ENCODE measurements around the gene PHF8.

DNA sequence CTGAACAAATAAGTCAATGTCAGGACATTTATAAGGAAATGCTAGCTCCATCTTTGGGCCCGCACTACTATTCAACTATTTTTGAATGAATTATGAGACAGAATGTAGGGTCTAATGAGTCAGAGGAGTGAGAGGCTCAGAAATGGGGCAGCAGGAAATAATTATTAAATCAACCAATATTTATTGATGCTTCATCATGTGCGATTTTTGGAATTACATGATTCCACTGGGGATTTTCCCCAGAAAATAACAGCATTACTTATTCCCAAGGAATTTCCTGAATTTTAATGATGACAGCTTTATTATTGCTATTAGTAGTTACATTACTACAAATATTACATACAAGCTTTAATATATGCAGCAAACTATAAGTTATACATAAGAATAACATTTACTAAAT lies 49.3 kb upstream of the PHF8 start:
- TF ChIP-seq CTCF (IDR thresholded peaks at IDR 0.05), result no peak
- TF ChIP-seq USF1 (CRISPR knock-in tag; IDR thresholded peaks at IDR 0.05), result no peak
- no peak for TF ChIP-seq FOXJ3 (CRISPR knock-in tag; IDR thresholded peaks at IDR 0.05; ENCODE audit: borderline replicate concordance)
- TF ChIP-seq, protein P1, sequence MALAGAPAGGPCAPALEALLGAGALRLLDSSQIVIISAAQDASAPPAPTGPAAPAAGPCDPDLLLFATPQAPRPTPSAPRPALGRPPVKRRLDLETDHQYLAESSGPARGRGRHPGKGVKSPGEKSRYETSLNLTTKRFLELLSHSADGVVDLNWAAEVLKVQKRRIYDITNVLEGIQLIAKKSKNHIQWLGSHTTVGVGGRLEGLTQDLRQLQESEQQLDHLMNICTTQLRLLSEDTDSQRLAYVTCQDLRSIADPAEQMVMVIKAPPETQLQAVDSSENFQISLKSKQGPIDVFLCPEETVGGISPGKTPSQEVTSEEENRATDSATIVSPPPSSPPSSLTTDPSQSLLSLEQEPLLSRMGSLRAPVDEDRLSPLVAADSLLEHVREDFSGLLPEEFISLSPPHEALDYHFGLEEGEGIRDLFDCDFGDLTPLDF (CRISPR knock-in tag; IDR thresholded peaks at IDR 0.05), result no peak
- no peak for TF ChIP-seq ATF2 (CRISPR knock-in tag; IDR thresholded peaks at IDR 0.05; ENCODE audit: borderline replicate concordance, low read depth)
- TF ChIP-seq ELF4 (CRISPR knock-in tag; IDR thresholded peaks at IDR 0.05; ENCODE audit: low read depth), result no peak
- TF ChIP-seq NR2C2 (CRISPR knock-in tag; IDR thresholded peaks at IDR 0.05), result no peak
- TF ChIP-seq, protein P2, sequence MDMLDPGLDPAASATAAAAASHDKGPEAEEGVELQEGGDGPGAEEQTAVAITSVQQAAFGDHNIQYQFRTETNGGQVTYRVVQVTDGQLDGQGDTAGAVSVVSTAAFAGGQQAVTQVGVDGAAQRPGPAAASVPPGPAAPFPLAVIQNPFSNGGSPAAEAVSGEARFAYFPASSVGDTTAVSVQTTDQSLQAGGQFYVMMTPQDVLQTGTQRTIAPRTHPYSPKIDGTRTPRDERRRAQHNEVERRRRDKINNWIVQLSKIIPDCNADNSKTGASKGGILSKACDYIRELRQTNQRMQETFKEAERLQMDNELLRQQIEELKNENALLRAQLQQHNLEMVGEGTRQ (CRISPR knock-in tag; IDR thresholded peaks at IDR 0.05), result no peak
- TF ChIP-seq CREB1 (CRISPR knock-in tag; IDR thresholded peaks at IDR 0.05), result no peak
- TF ChIP-seq TEAD4 (CRISPR knock-in tag; IDR thresholded peaks at IDR 0.05), result no peak
- no peak for TF ChIP-seq PREB (CRISPR knock-in tag; IDR thresholded peaks at IDR 0.05; ENCODE audit: borderline replicate concordance)
- TF ChIP-seq, protein P3, sequence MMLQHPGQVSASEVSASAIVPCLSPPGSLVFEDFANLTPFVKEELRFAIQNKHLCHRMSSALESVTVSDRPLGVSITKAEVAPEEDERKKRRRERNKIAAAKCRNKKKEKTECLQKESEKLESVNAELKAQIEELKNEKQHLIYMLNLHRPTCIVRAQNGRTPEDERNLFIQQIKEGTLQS (CRISPR knock-in tag; conservative IDR thresholded peaks at IDR 0.05), result no peak
- no peak for TF ChIP-seq ZNF138 (CRISPR knock-in tag; conservative IDR thresholded peaks at IDR 0.05)

Data from WTC11 (cell line).